ENCODE measurements around the gene SLC15A4. TPM values are rescaled to one million over a fixed set of nuclear protein-coding genes. Genes with fewer than 3 reads are reported as not detected.

SLC15A4 gene
- total RNA-seq (10 to 100 TPM in 4 of 6 donors, 1 to 10 TPM in 2; 8.8 to 14.5 (median 10.6) TPM), polyA plus RNA-seq (10 to 100 TPM in 1 of 2 donors, 1 to 10 TPM in 1; 6.8 to 14.7 TPM)

DNA sequence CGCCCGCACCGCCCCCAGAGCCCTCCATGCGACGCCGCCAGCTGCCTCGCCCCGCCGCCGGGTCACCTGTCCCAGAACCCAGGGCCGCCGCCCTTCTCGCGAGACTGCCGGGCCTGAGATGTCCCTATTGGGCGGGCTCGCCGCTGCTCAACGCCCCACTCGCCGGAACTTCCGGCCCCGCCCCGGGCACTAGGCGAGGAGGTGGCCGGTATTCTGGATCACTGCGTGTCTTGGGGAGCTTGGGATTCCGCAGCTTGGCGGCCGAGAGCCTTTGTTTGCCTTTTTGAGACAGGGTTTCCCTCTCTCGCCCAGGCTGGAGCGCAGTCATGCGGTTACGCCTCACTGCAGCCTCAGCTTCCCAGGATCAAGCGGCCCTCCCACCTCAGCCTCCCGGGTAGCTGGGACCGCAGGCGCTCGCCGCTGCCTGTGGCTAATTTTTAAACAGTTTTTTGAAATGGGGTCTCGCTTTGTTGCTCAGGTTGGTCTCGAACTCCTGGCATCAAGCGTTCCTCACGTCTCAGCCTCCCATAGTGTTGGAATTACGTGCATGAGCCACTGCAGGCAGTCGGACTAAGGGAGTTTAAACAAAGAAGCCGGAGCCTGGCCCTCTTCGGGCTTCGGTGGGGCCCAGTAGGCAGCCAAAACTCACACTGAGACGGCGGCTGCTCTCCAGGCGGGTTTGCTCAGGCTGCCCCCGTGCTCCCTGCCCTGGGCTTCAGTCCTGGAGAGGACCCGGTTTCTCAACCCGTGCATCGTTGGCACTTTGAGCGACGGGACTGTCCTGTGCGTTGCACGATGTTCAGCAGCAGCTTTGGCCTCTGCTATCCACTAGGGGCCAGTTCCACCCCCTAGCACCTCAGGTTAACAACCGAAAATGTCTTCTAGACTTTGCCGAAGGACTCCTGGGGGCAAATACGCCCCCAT is at the start of gene SLC15A4:
Gene SLC15A4 (minus strand): TSS at position 43 of the 924 bp plus-strand sequence. CDS start 15 bp downstream, at position 28.
- peak; percentile 97 to 99 (median 98) for ATAC-seq
- peaks cover 0 to 16% (median 7%) of the 10 kb centered on the region in 3 donors for H3K4me1 ChIP-seq
- WGBS, 2 donors, result 7% methylated on average over 39 to 63 of the region's 63 CpGs
- H3K36me3 ChIP-seq, result no peaks in the 10 kb centered on the region
- H3K27ac ChIP-seq, result peak within 1 kb of the TSS; percentile 63 to 81 (median 72)
- FAIRE-seq, result no peak
- no peaks in the 10 kb centered on the region for H3K9me3 ChIP-seq
- intact Hi-C loops (cut with DNase I), result no loop called here
- H3K27me3 ChIP-seq, result no peaks in the 10 kb centered on the region
- peak within 1 kb of the TSS; percentile 64 to 98 (median 76) for H3K4me3 ChIP-seq
- DNase-seq, result peak; percentile 94 to 99 (median 97)
- TF ChIP-seq, protein P1, sequence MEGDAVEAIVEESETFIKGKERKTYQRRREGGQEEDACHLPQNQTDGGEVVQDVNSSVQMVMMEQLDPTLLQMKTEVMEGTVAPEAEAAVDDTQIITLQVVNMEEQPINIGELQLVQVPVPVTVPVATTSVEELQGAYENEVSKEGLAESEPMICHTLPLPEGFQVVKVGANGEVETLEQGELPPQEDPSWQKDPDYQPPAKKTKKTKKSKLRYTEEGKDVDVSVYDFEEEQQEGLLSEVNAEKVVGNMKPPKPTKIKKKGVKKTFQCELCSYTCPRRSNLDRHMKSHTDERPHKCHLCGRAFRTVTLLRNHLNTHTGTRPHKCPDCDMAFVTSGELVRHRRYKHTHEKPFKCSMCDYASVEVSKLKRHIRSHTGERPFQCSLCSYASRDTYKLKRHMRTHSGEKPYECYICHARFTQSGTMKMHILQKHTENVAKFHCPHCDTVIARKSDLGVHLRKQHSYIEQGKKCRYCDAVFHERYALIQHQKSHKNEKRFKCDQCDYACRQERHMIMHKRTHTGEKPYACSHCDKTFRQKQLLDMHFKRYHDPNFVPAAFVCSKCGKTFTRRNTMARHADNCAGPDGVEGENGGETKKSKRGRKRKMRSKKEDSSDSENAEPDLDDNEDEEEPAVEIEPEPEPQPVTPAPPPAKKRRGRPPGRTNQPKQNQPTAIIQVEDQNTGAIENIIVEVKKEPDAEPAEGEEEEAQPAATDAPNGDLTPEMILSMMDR (IDR thresholded peaks at IDR 0.05), result no peak

DNA sequence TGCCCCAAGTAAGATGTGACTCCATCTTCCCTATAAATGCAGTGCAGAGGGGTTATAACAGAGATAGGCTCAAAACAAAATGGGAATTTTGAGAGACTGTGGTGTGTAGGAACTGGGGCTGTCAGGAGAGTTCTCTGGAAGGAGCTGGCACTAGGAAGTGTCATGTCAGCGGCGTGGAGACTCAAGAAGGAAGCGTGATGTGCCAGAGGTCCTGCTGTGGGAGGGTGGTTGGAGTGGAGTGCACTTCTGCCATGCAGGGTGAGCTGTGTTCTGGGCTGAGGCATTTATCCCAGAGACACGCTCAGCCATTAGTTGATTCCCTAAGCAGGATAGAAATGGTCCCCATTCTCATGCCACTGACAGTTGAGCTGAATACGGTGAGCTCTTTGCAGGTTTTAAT is 48.5 kb upstream of the SLC15A4 start:
- H3K36me3 ChIP-seq, result no peaks in the 10 kb centered on the region
- H3K27ac ChIP-seq, result no peak overlapping the region
- WGBS, 2 donors, result 68 to 75% methylated on average over 5 of the region's 5 CpGs
- DNase-seq, result no peak
- no peaks in the 10 kb centered on the region for H3K27me3 ChIP-seq
- ATAC-seq, result no peak
- intact Hi-C loops (cut with DNase I), result no loop called here
- H3K4me3 ChIP-seq, result no peak overlapping the region
- no peaks in the 10 kb centered on the region for H3K4me1 ChIP-seq
- no peak for FAIRE-seq
- peaks cover 0 to 9% (median 0%) of the 10 kb centered on the region in 4 donors for H3K9me3 ChIP-seq
- TF ChIP-seq, protein P1 (IDR thresholded peaks at IDR 0.05), result no peak

DNA sequence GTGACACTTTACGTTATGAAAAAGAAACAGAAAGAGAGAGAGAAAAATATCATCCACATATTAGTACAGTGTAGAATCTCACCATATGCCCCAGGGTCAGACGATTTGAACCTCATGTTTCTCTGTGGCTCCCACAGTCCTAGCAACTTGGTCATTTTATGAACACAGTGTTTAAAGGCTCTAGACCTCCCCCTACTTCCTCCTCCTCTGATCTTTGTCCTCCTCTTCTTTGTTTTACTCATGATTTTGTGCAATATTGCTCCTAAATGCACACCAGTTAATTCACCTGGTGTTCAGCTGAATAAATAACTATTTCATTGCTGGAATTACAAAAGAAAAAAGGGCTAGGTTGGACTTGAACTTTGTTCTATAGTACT is 47.7 kb upstream of the SLC15A4 start:
- no peak for DNase-seq
- Histone ChIP-seq H3K27me3 (no peaks in the 10 kb centered on the region), H3K9me3 (peaks cover 0 to 7% (median 0%) of the 10 kb centered on the region in 4 donors), H3K4me1 (no peaks in the 10 kb centered on the region), H3K27ac (no peak overlapping the region), H3K4me3 (no peak overlapping the region), H3K36me3 (no peaks in the 10 kb centered on the region)
- 41 to 52% methylated on average over 2 of the region's 2 CpGs for WGBS, 2 donors
- FAIRE-seq, result no peak
- intact Hi-C loops (cut with DNase I), result no loop called here
- ATAC-seq, result no peak
- TF ChIP-seq, protein P1 (IDR thresholded peaks at IDR 0.05), result no peak

DNA sequence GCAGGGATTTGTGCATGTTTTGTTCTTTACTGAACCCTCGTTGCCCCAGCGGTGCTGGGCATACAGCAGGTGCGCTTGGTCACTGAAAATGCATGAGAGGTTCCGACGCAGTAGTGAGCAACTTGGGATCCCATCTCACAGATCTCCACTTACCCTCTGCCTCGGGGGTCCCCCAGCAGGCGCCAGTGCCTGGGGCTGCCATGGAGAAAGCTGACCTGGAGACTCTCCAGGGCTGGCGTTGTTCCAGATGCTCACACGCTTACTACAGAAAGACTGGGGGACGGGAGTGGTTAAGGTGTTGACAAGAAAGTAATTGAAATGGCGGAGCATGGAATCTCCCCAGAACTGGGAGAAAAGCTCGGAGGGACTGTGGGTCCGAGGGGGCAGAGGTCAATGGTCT is 43.7 kb upstream of the SLC15A4 start:
- 73 to 83% methylated on average over 13 of the region's 13 CpGs for WGBS, 2 donors
- FAIRE-seq (no peak), ATAC-seq (no peak), DNase-seq (no peak)
- Histone ChIP-seq H3K36me3 (no peaks in the 10 kb centered on the region), H3K4me1 (no peaks in the 10 kb centered on the region), H3K27ac (no peak overlapping the region), H3K9me3 (no peaks in the 10 kb centered on the region), H3K4me3 (no peak overlapping the region), H3K27me3 (no peaks in the 10 kb centered on the region)
- TF ChIP-seq, protein P1 (IDR thresholded peaks at IDR 0.05), result no peak
- intact Hi-C loops (cut with DNase I), result no loop called here

All from pancreas (tissue), 10 donors.